Spleen (tissue), 11 donors: ENCODE measurements around the gene MGARP. TPM values are rescaled to one million over a fixed set of nuclear protein-coding genes. Genes with fewer than 3 reads are reported as not detected.
A peak's percentile ranks its signal among the peaks of the same experiment; 100 is the strongest.

Experiments used
- DNase-seq: peaks from one replicate; pipeline ENCODE4 v3.0.0-alpha.2; 2020
- H3K27ac ChIP-seq, 8 donors: fragments of 200-600 bp; sonication (generic) in 7 of 8; 1 replicate in 4 of 8; 2 replicates in 4 of 8; pipeline versions ENCODE4 v1.5.0 to v1.8.0; 2016 to 2021; ENCODE audit warnings: inconsistent platforms in 4 of 8, mild to moderate bottlenecking in 4 of 8, moderate library complexity in 1 of 8
- H3K27me3 ChIP-seq, 7 donors: fragments of 200-600 bp; sonication (generic) in 6 of 7; replicated peaks in 1 of 7; 1 replicate in 4 of 7; 2 replicates in 3 of 7; pipeline versions ENCODE4 v1.5.0 to v1.8.0; 2016 to 2021; ENCODE audit warnings: inconsistent platforms in 3 of 7, mild to moderate bottlenecking in 1 of 7
- H3K36me3 ChIP-seq, 6 donors: fragments of 200-600 bp; sonication (generic) in 5 of 6; 1 replicate in 4 of 6; 2 replicates in 2 of 6; pipeline versions ENCODE4 v1.5.0 to v1.8.0; 2016 to 2021; ENCODE audit warnings: inconsistent platforms in 2 of 6
- H3K4me1 ChIP-seq, 6 donors: fragments of 200-600 bp; sonication (generic) in 5 of 6; 1 replicate in 3 of 6; 2 replicates in 3 of 6; pipeline versions ENCODE4 v1.5.0 to v1.8.0; 2016 to 2021; ENCODE audit warnings: inconsistent platforms in 3 of 6
- H3K4me3 ChIP-seq, 8 donors: fragments of 200-600 bp; sonication (generic) in 7 of 8; 1 replicate in 4 of 8; 2 replicates in 4 of 8; pipeline versions ENCODE4 v1.5.0 to v1.8.0; 2016 to 2021; ENCODE audit warnings: inconsistent platforms in 4 of 8, mild to moderate bottlenecking in 4 of 8, moderate library complexity in 2 of 8
- H3K9me3 ChIP-seq, 8 donors: fragments of 200-600 bp; sonication (generic) in 7 of 8; 1 replicate in 4 of 8; 2 replicates in 4 of 8; pipeline versions ENCODE4 v1.5.0 to v1.8.0; 2016 to 2021; ENCODE audit warnings: inconsistent platforms in 4 of 8
- CTCF ChIP-seq, 11 experiments: fragments of 200-600 bp in 7 of 11; fragments of 450-650 bp in 4 of 11; sonication (generic) in 4 of 11; IDR thresholded peaks in 8 of 11; conservative IDR thresholded peaks in 3 of 11; 1 replicate in 7 of 11; 2 replicates in 4 of 11; pipeline versions ENCODE4 v1.4.0 to v1.8.0; 2016 to 2021; ENCODE audit warnings: antibody characterized with exemption in 11 of 11, inconsistent platforms in 4 of 11, mild to moderate bottlenecking in 1 of 11
- POLR2A ChIP-seq, 3 donors: fragments of 450-650 bp; IDR thresholded peaks; one replicate each; pipeline ENCODE4 v1.5.1; 2017; ENCODE audit warnings: antibody characterized with exemption in 3 of 3, mild to moderate bottlenecking in 1 of 3
- POLR2AphosphoS5 ChIP-seq, 3 donors: sonication (generic); formaldehyde crosslinking; IDR thresholded peaks; one replicate each; pipeline ENCODE4 v1.5.1; 2017; ENCODE audit warnings: antibody characterized with exemption in 3 of 3
- WGBS, 5 donors: extraction: QIAGEN DNeasy Blood & Tissue Kit in 3 of 5; methylation state at CpG; one replicate each; pipeline versions ENCODE4 v1.1.5 to v1.1.7; 2013 to 2018; 5-methylcytosine and 5-hydroxymethylcytosine counted together
- intact Hi-C: fragments of 100-400 bp; cut with DNase I; formaldehyde crosslinking; loops from one replicate; pipeline ENCODE4 v1.15.0; 2023; ENCODE audit warnings: low total_unique reads
- polyA plus RNA-seq, 3 donors: library from polyadenylated mRNA; stranded (reverse); fragments of 200-250 nt; gene quantifications; one replicate each; pipeline ENCODE4 v1.2.1, GENCODE V29; 2013
- total RNA-seq, 7 donors: library from RNA; depleted of rRNA in 3 of 7; stranded (reverse); fragments of >200 nt in 3 of 7; fragmentation: NEBNext Ultra II Directional in 4 of 7; extraction: Animal tissue kit (Norgen Biotek cat#: 25700) in 4 of 7; gene quantifications; one replicate each; pipeline versions ENCODE4 v1.1.0 to v1.2.1, GENCODE V29; 2016 to 2021
- donor health status: healthy with polysubstance abuse.
- donor health status: DM: no; HTN: no; CAD: no; lungs with moderate emphysema.
- donor health status: DM: no; HTN: no; CAD: no.
- donor health status: Bipolar disorder and iron deficiency.
- donor health status: healthy.
- donor health status: DM: no; HTN: no; CAD: no.
- donor health status: DM: yes; HTN: yes; CAD: no.

Gene MGARP
- total and polyA plus RNA-seq, 10 donors, result 0.20 to 1.7 (median 0.50) TPM; not detected in 1

GRCh38 chr4:139300431-139301112 is 20.5 kb upstream of the MGARP start:
- TF ChIP-seq POLR2AphosphoS5 (IDR thresholded peaks at IDR 0.05) (no peak), CTCF (IDR thresholded peaks at IDR 0.05 in 8 of 11, conservative IDR thresholded peaks at IDR 0.05 in 3 of 11) (no peak), POLR2A (IDR thresholded peaks at IDR 0.05) (no peak)
- Histone ChIP-seq H3K27ac (peak overlapping the region; percentile 90 to 96 (median 94)), H3K4me1 (peaks cover 26 to 80% (median 50%) of the 10 kb centered on the region in 6 donors), H3K27me3 (no peaks in the 10 kb centered on the region), H3K9me3 (peaks cover 0 to 5% (median 0%) of the 10 kb centered on the region in 8 donors), H3K4me3 (peak overlapping the region; percentile 70 to 100 (median 94)), H3K36me3 (peaks cover 0 to 13% (median 0%) of the 10 kb centered on the region in 6 donors)
- 3 to 10% (median 4%) methylated on average over 16 of the region's 16 CpGs for WGBS, 5 donors
- intact Hi-C loops, result no loop called here
- DNase-seq, result no peak

GRCh38 chr4:139299536-139299935 is 19.5 kb upstream of the MGARP start:
- TF ChIP-seq POLR2AphosphoS5 (IDR thresholded peaks at IDR 0.05) (no peak), POLR2A (IDR thresholded peaks at IDR 0.05) (no peak), CTCF (IDR thresholded peaks at IDR 0.05 in 8 of 11, conservative IDR thresholded peaks at IDR 0.05 in 3 of 11) (no peak)
- 84 to 95% (median 88%) methylated on average over 1 of the region's 1 CpG for WGBS, 5 donors
- H3K4me3 ChIP-seq, result no peak overlapping the region
- peaks cover 28 to 76% (median 53%) of the 10 kb centered on the region in 6 donors for H3K4me1 ChIP-seq
- H3K27me3 ChIP-seq, result no peaks in the 10 kb centered on the region
- peaks cover 0 to 4% (median 0%) of the 10 kb centered on the region in 6 donors for H3K36me3 ChIP-seq
- no peak for DNase-seq
- no peak overlapping the region for H3K27ac ChIP-seq
- H3K9me3 ChIP-seq, result no peaks in the 10 kb centered on the region
- intact Hi-C loops, result loop anchor here (5.0 to 10.0 kb wide), 2 partner anchors 72 to 205 kb away; no protein-coding TSS in a partner anchor

- 87 to 91% (median 89%) methylated on average over 2 of the region's 2 CpGs for WGBS, 5 donors
- H3K4me3 ChIP-seq, result no peak overlapping the region
- intact Hi-C loops, result loop anchor here (5.0 to 10.0 kb wide), 2 partner anchors 70 to 202 kb away; no protein-coding TSS in a partner anchor
- H3K4me1 ChIP-seq, result peaks cover 15 to 76% (median 46%) of the 10 kb centered on the region in 6 donors
- no peaks in the 10 kb centered on the region for H3K27me3 ChIP-seq
- TF ChIP-seq POLR2A (IDR thresholded peaks at IDR 0.05), result no peak
- no peak for TF ChIP-seq CTCF (IDR thresholded peaks at IDR 0.05 in 8 of 11, conservative IDR thresholded peaks at IDR 0.05 in 3 of 11)
- TF ChIP-seq POLR2AphosphoS5 (IDR thresholded peaks at IDR 0.05), result no peak
- peaks cover 0 to 24% (median 11%) of the 10 kb centered on the region in 6 donors for H3K36me3 ChIP-seq
- H3K9me3 ChIP-seq, result no peaks in the 10 kb centered on the region
- H3K27ac ChIP-seq, result no peak overlapping the region
- no peak for DNase-seq
Measured at GRCh38 chr4:139297001-139297410, 17.0 kb upstream of the MGARP start.

- Histone ChIP-seq H3K36me3 (peaks cover 0 to 35% (median 22%) of the 10 kb centered on the region in 6 donors), H3K4me3 (peak overlapping the region in 7 of 8 donors; percentile 53 to 96 (median 81)), H3K27ac (peak overlapping the region; percentile 54 to 93 (median 89)), H3K9me3 (no peaks in the 10 kb centered on the region), H3K27me3 (no peaks in the 10 kb centered on the region), H3K4me1 (peaks cover 15 to 81% (median 46%) of the 10 kb centered on the region in 6 donors)
- WGBS, 5 donors, result 19 to 34% (median 23%) methylated on average over 6 of the region's 6 CpGs
- no peak for DNase-seq
- intact Hi-C loops, result loop anchor here (5.0 to 10.0 kb wide), 2 partner anchors 69 to 201 kb away; no protein-coding TSS in a partner anchor
- peak in 4 of 11 experiments; percentile 1 to 70 (median 32) for TF ChIP-seq CTCF (IDR thresholded peaks at IDR 0.05 in 8 of 11, conservative IDR thresholded peaks at IDR 0.05 in 3 of 11)
- no peak for TF ChIP-seq POLR2A (IDR thresholded peaks at IDR 0.05)
Measured at GRCh38 chr4:139295942-139296299, 15.9 kb upstream of the MGARP start.
